HEK293 (cell line): Measurements from ENCODE around the gene TLE4.

ENCODE experiments used
- CTCF ChIA-PET: fragments of 350-600 bp; formaldehyde crosslinking; extraction: SDS; loops from one replicate; lab custom pipeline; 2021; ENCODE audit warnings: antibody characterized with exemption; lab: Yijun Ruan, JAX
- POLR2A ChIA-PET: fragments of 300-600 bp; formaldehyde crosslinking; extraction: SDS; loops from one replicate; lab custom pipeline; 2020; ENCODE audit warnings: antibody characterized with exemption, inconsistent platforms; lab: Yijun Ruan, JAX
- H3K27ac ChIP-seq: fragments of 200-500 bp; sonication (Bioruptor generic); 2 replicates; pipeline ENCODE4 v1.5.1; 2014; ENCODE audit warnings: low read depth, low read length, control low read depth, inconsistent platforms; ENCODE audit errors: extremely low read depth
- H3K36me3 ChIP-seq, 2 experiments: fragments of 200-500 bp in 1 of 2; sonication (Bioruptor generic) in 1 of 2; 1 replicate in 1 of 2; 2 replicates in 1 of 2; pipeline ENCODE4 v1.5.1; 2014 to 2017; ENCODE audit warnings: inconsistent platforms in 2 of 2, low read length in 2 of 2; ENCODE audit not compliant: control insufficient read depth in 2 of 2, insufficient read depth in 1 of 2
- H3K4me1 ChIP-seq: fragments of 200-500 bp; sonication (Bioruptor generic); 2 replicates; pipeline ENCODE4 v1.5.1; 2014; ENCODE audit warnings: mild to moderate bottlenecking, low read length, inconsistent platforms; ENCODE audit not compliant: control insufficient read depth, insufficient read depth
- H3K4me3 ChIP-seq: 2 replicates; pipeline ENCODE4 v1.5.1; 2011; ENCODE audit warnings: low read depth, mild to moderate bottlenecking, control low read depth, low read length, moderate library complexity
- H3K9me3 ChIP-seq: fragments of 200-500 bp; sonication (Bioruptor generic); 2 replicates; pipeline ENCODE4 v1.5.1; 2014; ENCODE audit warnings: low read depth, low read length, inconsistent platforms; ENCODE audit not compliant: control insufficient read depth, insufficient read depth
- KLF10 ChIP-seq: fragments of 450-650 bp; IDR thresholded peaks from 2 replicates; pipeline ENCODE4 v1.5.1; 2018; ENCODE audit warnings: missing biosample characterization, mild to moderate bottlenecking, missing genetic modification characterization
- KLF16 ChIP-seq: fragments of 450-650 bp; formaldehyde crosslinking; IDR thresholded peaks from 2 replicates; pipeline ENCODE4 v1.5.1; 2017; ENCODE audit warnings: missing biosample characterization, missing genetic modification characterization
- MEIS1 ChIP-seq: sonication (generic); formaldehyde crosslinking; IDR thresholded peaks from 2 replicates; pipeline ENCODE4 v1.8.1; 2022; ENCODE audit warnings: missing genetic modification reagents, mild to moderate bottlenecking, borderline replicate concordance
- SCRT2 ChIP-seq: fragments of 450-650 bp; formaldehyde crosslinking; IDR thresholded peaks from 2 replicates; pipeline ENCODE4 v1.5.1; 2016; ENCODE audit warnings: missing biosample characterization, missing genetic modification characterization
- TCF7L2 ChIP-seq: IDR thresholded peaks from 2 replicates; pipeline ENCODE4 v1.6.1; 2011; ENCODE audit warnings: low read depth, mild to moderate bottlenecking, inconsistent platforms, low read length, moderate library complexity, borderline replicate concordance
- TRIM28 ChIP-seq: IDR thresholded peaks from 2 replicates; pipeline ENCODE4 v1.6.1; 2011; ENCODE audit warnings: low read length, control low read depth, borderline replicate concordance
- TSHZ1 ChIP-seq: fragments of 450-650 bp; formaldehyde crosslinking; IDR thresholded peaks from 2 replicates; pipeline ENCODE4 v1.5.1; 2016; ENCODE audit warnings: missing biosample characterization, missing genetic modification characterization, borderline replicate concordance
- YY1 ChIP-seq: fragments of 450-650 bp; formaldehyde crosslinking; IDR thresholded peaks from 2 replicates; pipeline ENCODE4 v1.5.1; 2018; ENCODE audit warnings: missing biosample characterization, missing genetic modification characterization
- ZBTB8A ChIP-seq: fragments of 450-650 bp; formaldehyde crosslinking; IDR thresholded peaks from 2 replicates; pipeline ENCODE4 v1.5.1; 2016; ENCODE audit warnings: missing biosample characterization, missing genetic modification characterization
- ZIC2 ChIP-seq: fragments of 450-650 bp; formaldehyde crosslinking; IDR thresholded peaks from 2 replicates; pipeline ENCODE4 v1.5.1; 2016; ENCODE audit warnings: missing biosample characterization, missing genetic modification characterization
- ZNF133 ChIP-seq: fragments of 450-650 bp; formaldehyde crosslinking; IDR thresholded peaks from 2 replicates; pipeline ENCODE4 v1.5.1; 2016; ENCODE audit warnings: missing biosample characterization, missing genetic modification characterization
- ZNF184 ChIP-seq: fragments of 450-650 bp; IDR thresholded peaks from 2 replicates; pipeline ENCODE4 v1.5.1; 2018; ENCODE audit warnings: missing biosample characterization, mild to moderate bottlenecking, missing genetic modification characterization
- ZNF26 ChIP-seq: fragments of 450-650 bp; formaldehyde crosslinking; IDR thresholded peaks from 2 replicates; pipeline ENCODE4 v1.5.1; 2016; ENCODE audit warnings: missing biosample characterization, missing genetic modification characterization
- ZNF274 ChIP-seq, 2 experiments: fragments of 200-500 bp in 1 of 2; fragments of 450-650 bp in 1 of 2; sonication (Bioruptor generic) in 1 of 2; formaldehyde crosslinking in 1 of 2; IDR thresholded peaks; 2 replicates each; pipeline versions ENCODE4 v1.5.1 to v1.6.1; 2014 to 2016; ENCODE audit warnings: borderline replicate concordance in 1 of 2, inconsistent platforms in 1 of 2, low read length in 1 of 2, missing biosample characterization in 1 of 2, missing genetic modification characterization in 1 of 2
- ZNF335 ChIP-seq: fragments of 450-650 bp; formaldehyde crosslinking; conservative IDR thresholded peaks from 2 replicates; pipeline ENCODE4 v1.5.1; 2016; ENCODE audit warnings: missing biosample characterization, missing genetic modification characterization
- ZNF366 ChIP-seq: fragments of 450-650 bp; formaldehyde crosslinking; conservative IDR thresholded peaks from 2 replicates; pipeline ENCODE4 v1.5.1; 2016; ENCODE audit warnings: missing biosample characterization, missing genetic modification characterization
- ZNF423 ChIP-seq: fragments of 450-650 bp; formaldehyde crosslinking; IDR thresholded peaks from 2 replicates; pipeline ENCODE4 v1.5.1; 2016; ENCODE audit warnings: missing biosample characterization, missing genetic modification characterization
- ZNF426 ChIP-seq: fragments of 450-650 bp; formaldehyde crosslinking; IDR thresholded peaks from 2 replicates; pipeline ENCODE4 v1.5.1; 2017; ENCODE audit warnings: missing biosample characterization, missing genetic modification characterization, mild to moderate bottlenecking, inconsistent platforms, moderate library complexity
- ZNF433 ChIP-seq: fragments of 450-650 bp; formaldehyde crosslinking; IDR thresholded peaks from 2 replicates; pipeline ENCODE4 v1.5.1; 2016; ENCODE audit warnings: missing biosample characterization, missing genetic modification characterization, low read depth
- ZNF560 ChIP-seq: fragments of 450-650 bp; formaldehyde crosslinking; IDR thresholded peaks from 2 replicates; pipeline ENCODE4 v1.5.1; 2017; ENCODE audit warnings: missing biosample characterization, missing genetic modification characterization, borderline replicate concordance
- ZNF571 ChIP-seq: fragments of 450-650 bp; formaldehyde crosslinking; IDR thresholded peaks from 2 replicates; pipeline ENCODE4 v1.5.0; 2017; ENCODE audit warnings: missing biosample characterization, missing genetic modification characterization
- ZNF629 ChIP-seq: fragments of 450-650 bp; formaldehyde crosslinking; IDR thresholded peaks from 2 replicates; pipeline ENCODE4 v1.5.1; 2017; ENCODE audit warnings: missing biosample characterization, missing genetic modification characterization
- ZNF701 ChIP-seq: fragments of 450-650 bp; formaldehyde crosslinking; IDR thresholded peaks from 2 replicates; pipeline ENCODE4 v1.5.1; 2016; ENCODE audit warnings: missing biosample characterization, missing genetic modification characterization
- TF ChIP-seq, protein P1 (sequence below): fragments of 450-650 bp; formaldehyde crosslinking; IDR thresholded peaks from 2 replicates; pipeline ENCODE4 v1.5.1; 2016; ENCODE audit warnings: missing biosample characterization, missing genetic modification characterization
- TF ChIP-seq, protein P2 (sequence below): fragments of 450-650 bp; formaldehyde crosslinking; IDR thresholded peaks from 2 replicates; pipeline ENCODE4 v1.5.1; 2017; ENCODE audit warnings: missing biosample characterization, missing genetic modification characterization
- TF ChIP-seq, protein P3 (sequence below): fragments of 450-650 bp; formaldehyde crosslinking; IDR thresholded peaks from 2 replicates; pipeline ENCODE4 v1.5.1; 2016; ENCODE audit warnings: missing biosample characterization, missing genetic modification characterization

Gene TLE4

DNA sequence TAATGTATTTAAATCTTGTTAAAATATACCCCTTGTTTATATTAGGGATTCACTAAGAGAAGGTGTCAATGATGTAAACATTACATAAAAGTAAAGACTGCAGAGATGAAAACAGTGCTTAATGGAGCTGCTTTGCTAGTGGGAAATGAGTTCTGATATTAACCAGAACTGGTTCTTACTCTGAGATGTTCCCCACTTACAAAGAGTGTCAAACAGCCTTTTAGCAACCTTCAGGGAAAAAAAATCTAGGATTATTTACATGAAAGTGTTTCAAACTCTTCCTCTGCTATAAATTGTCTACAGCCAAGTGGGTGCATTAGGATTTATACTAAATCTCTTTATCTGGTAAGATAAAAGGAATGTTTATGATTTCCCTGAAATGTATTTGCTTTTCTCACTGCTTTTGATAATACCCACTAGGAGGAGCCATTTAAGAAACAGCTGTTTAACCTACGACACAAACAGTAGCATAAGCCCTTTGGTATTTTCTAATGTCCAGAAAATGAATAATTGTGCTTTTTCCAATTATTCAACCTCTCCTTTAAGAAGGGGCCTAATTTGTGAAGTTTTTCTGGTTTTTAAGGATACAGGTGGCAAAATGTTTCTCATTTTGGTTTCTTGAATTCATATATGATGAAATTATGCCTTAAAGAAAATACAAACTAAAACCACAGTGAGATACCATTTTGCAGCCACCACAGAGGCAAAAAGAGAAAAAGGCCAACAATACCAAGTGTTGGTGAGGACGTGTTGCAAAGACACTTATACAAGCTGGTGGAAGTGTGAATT, 186.3 kb downstream of the TLE4 start:
- POLR2A ChIA-PET, result no interaction called here
- no peaks in the 10 kb centered on the region for H3K9me3 ChIP-seq
- no peaks in the 10 kb centered on the region for H3K4me1 ChIP-seq

DNA sequence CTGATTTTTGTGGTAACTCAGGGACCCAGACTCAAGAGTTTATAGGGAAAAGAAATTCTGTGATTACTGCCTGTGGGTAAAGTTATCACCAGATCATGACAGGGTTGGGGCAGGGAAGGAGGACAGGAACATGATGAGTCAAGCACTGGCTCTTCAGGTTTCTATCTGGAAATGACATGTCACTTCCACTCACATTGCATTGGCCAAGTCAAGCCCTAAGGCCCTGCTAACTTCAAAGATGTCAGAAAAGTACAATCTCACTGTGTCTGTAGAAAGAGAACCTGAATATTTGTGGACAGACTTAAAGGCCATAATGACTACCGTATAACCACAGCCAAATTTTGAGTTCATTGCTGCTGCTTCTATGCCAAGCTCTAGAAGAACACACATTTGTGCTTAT, 187.7 kb downstream of the TLE4 start:
- Histone ChIP-seq H3K9me3 (no peaks in the 10 kb centered on the region), H3K4me3 (no peak overlapping the region), H3K4me1 (no peaks in the 10 kb centered on the region), H3K36me3 (no peaks in the 10 kb centered on the region), H3K27ac (no peak overlapping the region)
- CTCF ChIA-PET, result interaction anchor here (0.8 kb wide), 1 partner anchor 171 kb away, joined by 3 read pairs; no protein-coding TSS in a partner anchor
- POLR2A ChIA-PET, result no interaction called here
- TF ChIP-seq, protein P1, sequence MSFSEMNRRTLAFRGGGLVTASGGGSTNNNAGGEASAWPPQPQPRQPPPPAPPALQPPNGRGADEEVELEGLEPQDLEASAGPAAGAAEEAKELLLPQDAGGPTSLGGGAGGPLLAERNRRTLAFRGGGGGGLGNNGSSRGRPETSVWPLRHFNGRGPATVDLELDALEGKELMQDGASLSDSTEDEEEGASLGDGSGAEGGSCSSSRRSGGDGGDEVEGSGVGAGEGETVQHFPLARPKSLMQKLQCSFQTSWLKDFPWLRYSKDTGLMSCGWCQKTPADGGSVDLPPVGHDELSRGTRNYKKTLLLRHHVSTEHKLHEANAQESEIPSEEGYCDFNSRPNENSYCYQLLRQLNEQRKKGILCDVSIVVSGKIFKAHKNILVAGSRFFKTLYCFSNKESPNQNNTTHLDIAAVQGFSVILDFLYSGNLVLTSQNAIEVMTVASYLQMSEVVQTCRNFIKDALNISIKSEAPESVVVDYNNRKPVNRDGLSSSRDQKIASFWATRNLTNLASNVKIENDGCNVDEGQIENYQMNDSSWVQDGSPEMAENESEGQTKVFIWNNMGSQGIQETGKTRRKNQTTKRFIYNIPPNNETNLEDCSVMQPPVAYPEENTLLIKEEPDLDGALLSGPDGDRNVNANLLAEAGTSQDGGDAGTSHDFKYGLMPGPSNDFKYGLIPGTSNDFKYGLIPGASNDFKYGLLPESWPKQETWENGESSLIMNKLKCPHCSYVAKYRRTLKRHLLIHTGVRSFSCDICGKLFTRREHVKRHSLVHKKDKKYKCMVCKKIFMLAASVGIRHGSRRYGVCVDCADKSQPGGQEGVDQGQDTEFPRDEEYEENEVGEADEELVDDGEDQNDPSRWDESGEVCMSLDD (tag by site-specific recombination), result no peak
- TF ChIP-seq KLF10 (tag by site-specific recombination) (no peak), ZNF701 (tag by site-specific recombination) (no peak), YY1 (tag by site-specific recombination) (no peak), ZNF423 (tag by site-specific recombination) (no peak), ZNF366 (tag by site-specific recombination) (no peak), ZNF433 (tag by site-specific recombination) (no peak), SCRT2 (tag by site-specific recombination) (no peak), TSHZ1 (tag by site-specific recombination) (no peak), ZNF426 (no peak), ZNF133 (no peak), ZIC2 (tag by site-specific recombination) (no peak), ZNF335 (tag by site-specific recombination) (no peak)
- TF ChIP-seq, protein P2, sequence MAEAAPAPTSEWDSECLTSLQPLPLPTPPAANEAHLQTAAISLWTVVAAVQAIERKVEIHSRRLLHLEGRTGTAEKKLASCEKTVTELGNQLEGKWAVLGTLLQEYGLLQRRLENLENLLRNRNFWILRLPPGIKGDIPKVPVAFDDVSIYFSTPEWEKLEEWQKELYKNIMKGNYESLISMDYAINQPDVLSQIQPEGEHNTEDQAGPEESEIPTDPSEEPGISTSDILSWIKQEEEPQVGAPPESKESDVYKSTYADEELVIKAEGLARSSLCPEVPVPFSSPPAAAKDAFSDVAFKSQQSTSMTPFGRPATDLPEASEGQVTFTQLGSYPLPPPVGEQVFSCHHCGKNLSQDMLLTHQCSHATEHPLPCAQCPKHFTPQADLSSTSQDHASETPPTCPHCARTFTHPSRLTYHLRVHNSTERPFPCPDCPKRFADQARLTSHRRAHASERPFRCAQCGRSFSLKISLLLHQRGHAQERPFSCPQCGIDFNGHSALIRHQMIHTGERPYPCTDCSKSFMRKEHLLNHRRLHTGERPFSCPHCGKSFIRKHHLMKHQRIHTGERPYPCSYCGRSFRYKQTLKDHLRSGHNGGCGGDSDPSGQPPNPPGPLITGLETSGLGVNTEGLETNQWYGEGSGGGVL (tag by site-specific recombination), result no peak
- TF ChIP-seq, protein P3, sequence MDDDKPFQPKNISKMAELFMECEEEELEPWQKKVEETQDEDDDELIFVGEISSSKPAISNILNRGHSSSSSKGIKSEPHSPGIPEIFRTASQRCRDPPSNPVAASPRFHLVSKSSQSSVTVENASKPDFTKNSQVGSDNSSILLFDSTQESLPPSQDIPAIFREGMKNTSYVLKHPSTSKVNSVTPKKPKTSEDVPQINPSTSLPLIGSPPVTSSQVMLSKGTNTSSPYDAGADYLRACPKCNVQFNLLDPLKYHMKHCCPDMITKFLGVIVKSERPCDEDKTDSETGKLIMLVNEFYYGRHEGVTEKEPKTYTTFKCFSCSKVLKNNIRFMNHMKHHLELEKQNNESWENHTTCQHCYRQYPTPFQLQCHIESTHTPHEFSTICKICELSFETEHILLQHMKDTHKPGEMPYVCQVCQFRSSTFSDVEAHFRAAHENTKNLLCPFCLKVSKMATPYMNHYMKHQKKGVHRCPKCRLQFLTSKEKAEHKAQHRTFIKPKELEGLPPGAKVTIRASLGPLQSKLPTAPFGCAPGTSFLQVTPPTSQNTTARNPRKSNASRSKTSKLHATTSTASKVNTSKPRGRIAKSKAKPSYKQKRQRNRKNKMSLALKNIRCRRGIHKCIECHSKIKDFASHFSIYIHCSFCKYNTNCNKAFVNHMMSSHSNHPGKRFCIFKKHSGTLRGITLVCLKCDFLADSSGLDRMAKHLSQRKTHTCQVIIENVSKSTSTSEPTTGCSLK, result no peak

More for the DNA sequence above, 186.3 kb downstream of the TLE4 start:
- Histone ChIP-seq H3K36me3 (no peaks in the 10 kb centered on the region), H3K4me3 (no peak overlapping the region), H3K27ac (no peak overlapping the region)
- CTCF ChIA-PET, result interaction anchor here (0.5 to 1.6 kb wide), 15 partner anchors 10 to 415 kb away, joined by 3 to 7 read pairs (median 3); no protein-coding TSS in a partner anchor
- TF ChIP-seq ZBTB8A, result no peak
- TF ChIP-seq TCF7L2, result peak; percentile 74; the same call in 1 of the 2 replicates
- no peak for TF ChIP-seq KLF16 (tag by site-specific recombination)
- TF ChIP-seq ZNF560 (tag by site-specific recombination), result no peak
- TF ChIP-seq TRIM28, result peak; percentile 93
- no peak for TF ChIP-seq ZNF571
- TF ChIP-seq ZNF629 (tag by site-specific recombination), result no peak
- TF ChIP-seq ZNF184 (tag by site-specific recombination), result 0 out of 2 replicates have a peak, but pooled peaks have one; percentile 23
- no peak for TF ChIP-seq MEIS1 (CRISPR knock-in tag)
- TF ChIP-seq ZNF274 (IDR thresholded peaks at IDR 0.05; ENCODE audit: low read length), result no peak
- TF ChIP-seq ZNF274 (tag by site-specific recombination; IDR thresholded peaks at IDR 0.05; ENCODE audit: borderline replicate concordance), result no peak
- no peak for TF ChIP-seq ZNF26
